ENCODE results near the gene EVPL.
"Not testable (repeated sequence)": the region's sequence is repeated elsewhere in the genome, so short reads cannot be mapped to it uniquely, and the experiment has no call there.

The EVPL gene

DNA sequence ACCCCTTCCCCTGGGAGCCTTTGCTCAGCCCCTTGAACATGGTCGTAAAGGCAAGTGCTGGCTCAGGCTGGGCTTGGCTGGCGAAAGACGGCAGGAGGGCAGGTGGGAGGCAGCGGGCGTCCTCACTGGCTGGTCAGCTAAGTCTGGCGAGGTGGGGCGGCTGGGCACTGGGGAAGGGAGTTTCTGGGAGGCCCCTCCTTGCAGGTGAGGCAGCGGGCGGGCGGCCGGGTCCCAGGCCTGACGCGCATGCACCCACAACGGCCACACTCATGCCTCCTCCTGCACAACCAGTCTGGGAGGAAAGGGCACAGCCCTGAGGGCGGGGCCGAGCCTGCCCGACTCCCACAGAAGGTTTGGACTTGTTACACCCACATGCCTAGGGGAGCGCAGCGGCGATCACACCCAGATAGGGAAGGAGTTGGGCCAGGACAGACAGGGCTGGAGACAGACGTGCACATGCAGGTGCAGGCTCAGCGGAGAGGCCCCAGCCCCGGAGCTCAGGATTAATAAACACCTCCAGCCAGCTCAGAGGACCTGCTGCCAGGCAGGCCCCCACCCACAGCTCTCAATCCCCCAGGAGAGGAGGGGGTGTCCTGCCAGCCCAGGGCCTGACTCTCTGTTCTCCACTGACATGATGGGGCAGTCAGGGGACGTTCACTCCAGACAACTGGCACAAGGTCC lies at the start of gene EVPL:
TSS of gene EVPL (minus strand) at position 148 of the 681 bp plus-strand sequence. CDS start at position 40, 108 bp downstream.
- no peak for DNase-seq

- no peak for DNase-seq
Observed at GRCh38 chr17:76076146-76076764, 49.1 kb upstream of the EVPL start.

- no peak for DNase-seq
Observed at GRCh38 chr17:76075364-76076145, 48.4 kb upstream of the EVPL start.

GRCh38 chr17:76074390-76075363 lies 47.6 kb upstream of the EVPL start, which contains the start of gene GALR2:
Gene GALR2, plus strand, starts transcription at chr17:76074781. Its CDS starts 103 bp downstream, at chr17:76074884.
- DNase-seq, result no peak

- peak; percentile 72 for DNase-seq
Observed at GRCh38 chr17:76072148-76072858, 45.2 kb upstream of the EVPL start, which contains the start of gene SRP68. Gene SRP68, minus strand, starts transcription at chr17:76072517. Its CDS starts 26 bp downstream, at chr17:76072491.

DNA sequence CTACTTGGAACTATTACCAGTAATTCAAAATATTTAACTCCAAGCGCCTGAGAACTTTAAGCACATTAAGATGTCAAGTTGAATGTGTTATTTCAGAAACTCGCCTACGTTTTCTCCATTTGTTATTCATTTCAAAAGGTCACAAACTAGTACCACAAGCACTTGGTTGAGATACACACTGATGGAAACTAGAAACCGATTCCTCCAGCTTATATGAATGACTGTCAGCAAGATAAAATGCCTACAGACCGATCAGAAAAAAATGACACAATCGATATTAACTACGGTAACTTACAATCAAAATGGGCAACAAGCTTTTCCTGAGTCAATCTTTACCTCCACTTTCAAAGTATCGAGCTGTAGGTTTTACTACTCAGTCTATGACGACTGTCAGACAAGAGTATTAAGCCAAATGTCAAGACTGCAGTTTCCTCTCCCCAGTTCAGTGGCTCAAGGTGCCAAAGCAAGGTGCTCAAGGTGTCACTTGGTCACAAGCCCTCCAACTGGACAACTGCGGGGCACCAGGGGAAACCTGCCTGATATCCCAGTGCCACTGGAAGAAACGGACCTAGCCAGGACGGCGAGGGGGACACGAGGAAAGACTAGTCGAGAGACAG lies 44.5 kb upstream of the EVPL start:
- no peak for DNase-seq

DNA sequence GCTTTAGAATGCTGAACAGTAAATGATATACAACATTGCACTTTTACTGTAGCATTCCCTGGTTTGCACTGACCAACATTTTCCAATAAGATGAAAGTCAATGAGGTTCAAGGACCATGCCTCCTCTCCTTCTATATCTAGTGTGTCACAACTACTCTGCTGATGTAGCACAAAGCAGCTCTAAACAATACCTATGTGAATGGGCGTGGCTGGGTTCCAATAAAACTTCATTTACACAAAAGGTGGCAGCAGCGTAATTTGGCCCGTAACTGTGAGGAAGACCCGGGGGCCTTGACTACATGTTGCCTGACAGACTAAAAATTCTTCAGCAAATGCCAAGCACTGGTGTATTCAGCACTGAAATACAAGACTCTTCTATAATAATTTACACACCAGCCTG lies 38.7 kb upstream of the EVPL start:
- DNase-seq, result no peak

DNA sequence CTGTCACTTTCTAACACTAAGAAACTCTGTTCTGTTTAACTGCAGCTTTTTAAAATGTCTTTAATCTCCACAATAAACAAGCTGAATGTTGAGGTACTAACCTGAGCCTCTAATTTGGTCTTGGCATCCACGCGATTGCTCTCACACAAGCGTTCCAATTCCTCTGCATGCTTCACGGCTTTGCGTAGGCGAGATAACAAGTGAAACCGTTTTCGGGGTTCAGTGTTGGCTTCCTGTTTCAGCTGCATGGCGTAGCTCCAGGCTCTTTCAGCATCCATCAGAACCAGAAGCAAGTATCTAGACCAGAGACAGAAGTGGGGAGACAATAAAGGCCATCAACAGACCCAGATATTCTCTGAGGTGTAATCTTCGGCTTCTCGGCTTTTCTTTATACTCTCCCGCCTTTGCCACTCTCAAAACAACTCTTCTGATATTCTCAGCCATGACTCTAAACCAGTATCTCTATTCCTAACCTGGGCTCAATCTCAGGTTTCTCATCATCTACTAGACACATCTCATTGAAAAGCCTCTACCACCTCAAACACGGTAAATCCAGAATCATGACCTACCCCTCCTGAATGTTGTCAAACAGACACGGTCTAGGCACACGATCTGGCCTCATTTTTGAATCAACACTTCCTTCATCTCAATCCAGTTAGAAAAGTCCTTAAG lies 36.9 kb upstream of the EVPL start:
- no peak for DNase-seq

DNA sequence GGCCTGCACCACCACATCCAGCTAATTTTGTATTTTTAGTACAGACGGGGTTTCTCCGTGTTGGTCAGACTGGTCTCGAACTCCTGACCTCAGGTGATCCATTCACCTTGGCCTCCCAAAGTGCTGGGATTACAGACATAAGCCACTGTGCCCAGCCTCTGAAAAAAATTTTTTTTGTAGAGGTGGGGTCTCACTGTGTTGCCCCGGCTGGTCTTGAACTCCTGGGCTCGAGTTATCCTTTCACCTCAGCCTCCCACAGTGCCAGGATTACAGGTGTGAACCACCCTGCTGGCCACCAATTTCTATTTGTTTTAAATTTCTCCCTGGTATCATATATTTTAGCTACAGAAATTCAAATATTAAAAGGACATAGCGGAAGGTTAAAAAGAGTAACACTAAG lies 31.2 kb upstream of the EVPL start:
- not testable (repeated sequence) for DNase-seq

DNA sequence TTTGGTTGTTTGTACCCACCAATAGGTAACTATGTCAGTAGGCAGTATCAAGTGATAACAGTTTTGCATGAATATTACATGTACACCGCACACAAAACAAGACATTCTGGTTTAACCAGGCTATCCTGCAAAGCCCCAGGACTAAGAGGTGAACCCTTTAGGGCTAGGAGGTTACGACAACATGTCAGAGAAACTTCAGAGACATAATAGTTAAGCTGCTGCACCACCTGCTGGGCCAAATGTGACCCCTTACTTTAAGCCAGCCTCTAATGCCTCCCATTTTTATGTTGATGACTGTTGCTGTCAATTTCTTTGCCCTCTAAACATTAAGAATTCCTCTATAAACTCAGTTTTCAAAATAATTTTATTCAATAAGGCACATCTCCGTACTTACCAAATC lies 29.8 kb upstream of the EVPL start:
- DNase-seq, result no peak

DNA sequence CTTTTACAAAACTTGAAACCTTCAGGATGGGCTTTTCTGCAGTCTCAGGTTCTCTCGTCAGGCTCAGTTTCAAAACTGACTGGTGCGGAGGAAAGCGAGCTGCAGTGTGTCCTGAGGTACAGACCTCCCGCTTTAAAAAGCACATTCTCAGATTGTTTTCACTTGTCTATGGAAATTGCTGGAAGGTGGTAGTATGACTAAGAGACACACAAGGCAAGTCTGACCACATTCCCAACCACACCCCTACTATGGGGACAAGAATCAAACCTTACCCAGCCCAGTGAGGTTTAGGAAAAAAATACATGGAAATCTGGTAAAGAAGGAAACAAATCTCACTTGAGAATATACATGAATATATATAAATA lies 27.0 kb upstream of the EVPL start:
- DNase-seq, result no peak

- DNase-seq, result no peak
Observed at GRCh38 chr17:76053246-76054111, 26.4 kb upstream of the EVPL start.

DNA sequence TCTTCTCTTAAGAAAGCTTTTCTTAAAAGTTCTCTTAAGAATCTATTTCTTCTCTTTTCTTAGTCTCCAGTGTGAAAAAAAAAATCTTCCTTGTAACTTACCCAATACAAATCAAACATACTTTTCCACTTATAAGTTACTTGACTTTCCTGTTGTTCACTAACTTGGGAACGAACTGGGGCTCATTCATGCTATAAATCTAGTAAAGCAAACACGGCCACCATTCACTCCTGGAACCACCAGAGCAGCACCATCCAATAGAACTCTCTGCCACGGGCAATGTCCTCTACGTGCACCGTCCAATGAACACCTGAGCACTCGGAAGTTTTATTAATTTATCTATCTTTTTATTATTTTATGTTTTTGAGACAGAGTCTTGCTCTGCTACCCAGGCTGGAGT lies 24.5 kb upstream of the EVPL start:
- DNase-seq, result no peak

- no peak for DNase-seq
Observed at GRCh38 chr17:76050538-76051467, 23.7 kb upstream of the EVPL start.

DNA sequence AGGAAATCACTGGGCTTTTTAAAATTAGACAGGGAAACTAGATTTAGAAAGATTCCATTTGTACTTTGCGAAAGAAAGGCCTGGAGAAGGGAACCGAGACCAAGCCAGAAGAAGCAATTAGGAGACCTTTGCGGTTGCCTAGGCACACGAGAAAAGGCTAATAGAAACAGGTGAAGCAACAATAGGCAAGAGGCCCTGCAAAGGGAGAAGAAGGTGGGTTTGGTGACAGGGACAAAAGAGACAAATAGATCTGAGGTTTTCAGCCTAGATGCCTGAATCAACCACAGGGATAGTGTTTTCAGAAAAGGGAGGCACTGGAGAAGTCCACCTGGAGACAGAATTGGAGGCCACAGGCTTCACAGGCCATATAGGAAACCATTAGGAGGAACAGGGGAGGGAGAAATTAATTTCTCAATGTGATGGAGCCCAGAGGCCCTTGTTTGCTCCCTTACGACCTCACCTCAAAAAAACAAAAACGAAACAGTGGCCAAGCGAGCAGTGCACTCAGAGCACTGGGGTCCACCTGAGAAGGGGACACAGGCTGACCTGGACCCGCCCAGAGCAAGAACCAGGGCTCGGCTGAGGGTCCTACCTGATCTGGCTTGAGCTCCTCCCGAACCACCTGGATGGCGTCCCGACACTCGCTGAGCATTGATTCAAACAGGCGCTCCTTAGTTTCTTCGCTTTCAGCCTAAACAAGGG lies 22.9 kb upstream of the EVPL start:
- no peak for DNase-seq

GRCh38 chr17:76049239-76049638 lies 22.1 kb upstream of the EVPL start:
- no peak for DNase-seq

- DNase-seq, result no peak
Observed at GRCh38 chr17:76048711-76049110, 21.6 kb upstream of the EVPL start.

GRCh38 chr17:76048025-76048605 lies 21.0 kb upstream of the EVPL start:
- DNase-seq, result no peak
